Muscle layer of colon (tissue), 2 donors: Measurements from ENCODE around the gene MAPKAPK2.
"Not testable (repeated sequence)": the region's sequence is repeated elsewhere in the genome, so short reads cannot be mapped to it uniquely, and the experiment has no call there.

Source experiments
- H3K27ac ChIP-seq: one replicate; pipeline ENCODE4 v1.7.0; 2013; ENCODE audit warnings: low read depth, mild to moderate bottlenecking, low read length, moderate library complexity
- H3K27me3 ChIP-seq, 2 donors: one replicate each; pipeline ENCODE4 v1.7.0; 2013; ENCODE audit warnings: low read length in 2 of 2, mild to moderate bottlenecking in 2 of 2; ENCODE audit not compliant: insufficient read depth in 2 of 2, control insufficient read depth in 1 of 2
- H3K36me3 ChIP-seq: one replicate; pipeline ENCODE4 v1.7.0; 2013; ENCODE audit warnings: mild to moderate bottlenecking, low read length; ENCODE audit not compliant: insufficient read depth
- H3K4me1 ChIP-seq: one replicate; pipeline ENCODE4 v1.7.0; 2013; ENCODE audit warnings: mild to moderate bottlenecking, low read length; ENCODE audit not compliant: insufficient read depth
- H3K4me3 ChIP-seq, 2 donors: one replicate each; pipeline ENCODE4 v1.7.0; 2013; ENCODE audit warnings: low read length in 2 of 2, low read depth in 1 of 2, mild to moderate bottlenecking in 1 of 2, moderate library complexity in 1 of 2
- H3K9ac ChIP-seq: one replicate; pipeline ENCODE4 v1.7.0; 2013; ENCODE audit warnings: low read length
- H3K9me3 ChIP-seq: one replicate; pipeline ENCODE4 v1.7.0; 2013; ENCODE audit warnings: mild to moderate bottlenecking, low read length
- donor health status: abdominal sarcoma.
- donor health status: Adenocarcinoma of cecum.

Gene MAPKAPK2

DNA sequence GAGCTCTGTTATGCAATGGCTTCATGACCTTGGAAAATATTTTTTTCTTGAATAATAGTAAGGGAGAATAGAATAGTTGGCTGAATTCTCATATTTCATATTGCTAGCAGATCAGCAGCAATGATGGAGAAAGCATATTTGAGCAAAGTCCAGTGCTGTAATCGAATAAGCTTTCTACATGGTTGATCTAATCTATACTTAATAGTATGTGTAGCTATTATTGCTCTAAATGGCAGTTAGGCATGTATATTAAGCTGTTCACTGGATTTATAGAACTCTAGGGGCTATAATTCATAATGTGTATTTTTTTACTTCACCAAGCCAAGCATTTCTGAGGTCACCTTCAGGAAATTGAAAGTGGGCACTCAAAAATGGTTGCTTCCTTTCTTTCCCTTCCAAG, 75.9 kb downstream of the MAPKAPK2 start:
- H3K27ac ChIP-seq, result no peak overlapping the region
- no peaks in the 10 kb centered on the region for H3K27me3 ChIP-seq
- no peak overlapping the region for H3K4me3 ChIP-seq
- no peak overlapping the region for H3K9ac ChIP-seq
- no peaks in the 10 kb centered on the region for H3K36me3 ChIP-seq
- H3K4me1 ChIP-seq, result no peaks in the 10 kb centered on the region
- H3K9me3 ChIP-seq, result peaks cover 5% of the 10 kb centered on the region

DNA sequence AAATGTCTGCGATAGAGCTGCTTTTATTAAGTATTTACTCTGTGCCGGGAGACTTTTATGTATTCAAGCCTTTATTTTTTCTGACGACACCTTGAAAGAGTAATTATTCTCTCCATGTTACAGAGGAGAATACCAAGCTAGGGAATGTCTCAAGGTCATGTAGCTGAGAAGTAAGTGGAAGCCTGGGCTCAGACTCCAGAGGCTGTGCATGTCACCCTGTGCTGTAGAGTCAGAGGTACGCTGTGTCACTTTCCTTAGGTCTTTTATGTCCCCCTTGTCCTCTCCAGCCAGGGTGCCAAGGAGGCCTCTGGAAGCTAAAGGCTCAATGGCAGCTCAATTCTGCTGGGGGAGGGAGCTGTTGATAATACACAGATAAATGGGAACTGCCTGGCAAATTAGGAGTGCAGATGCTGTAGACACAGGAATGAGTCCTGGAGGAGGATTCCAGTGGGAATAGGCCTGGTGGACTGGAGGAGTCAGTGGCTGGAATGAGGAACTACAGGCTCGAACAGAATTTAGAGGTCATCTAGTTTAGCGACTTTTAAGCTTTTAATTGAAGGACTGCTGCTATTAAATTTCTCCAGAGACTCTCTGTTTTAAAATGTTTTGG, 76.6 kb downstream of the MAPKAPK2 start:
- Histone ChIP-seq H3K9ac (no peak overlapping the region), H3K4me1 (no peaks in the 10 kb centered on the region), H3K9me3 (peaks cover 5% of the 10 kb centered on the region), H3K27me3 (no peaks in the 10 kb centered on the region), H3K27ac (no peak overlapping the region), H3K4me3 (no peak overlapping the region), H3K36me3 (no peaks in the 10 kb centered on the region)

DNA sequence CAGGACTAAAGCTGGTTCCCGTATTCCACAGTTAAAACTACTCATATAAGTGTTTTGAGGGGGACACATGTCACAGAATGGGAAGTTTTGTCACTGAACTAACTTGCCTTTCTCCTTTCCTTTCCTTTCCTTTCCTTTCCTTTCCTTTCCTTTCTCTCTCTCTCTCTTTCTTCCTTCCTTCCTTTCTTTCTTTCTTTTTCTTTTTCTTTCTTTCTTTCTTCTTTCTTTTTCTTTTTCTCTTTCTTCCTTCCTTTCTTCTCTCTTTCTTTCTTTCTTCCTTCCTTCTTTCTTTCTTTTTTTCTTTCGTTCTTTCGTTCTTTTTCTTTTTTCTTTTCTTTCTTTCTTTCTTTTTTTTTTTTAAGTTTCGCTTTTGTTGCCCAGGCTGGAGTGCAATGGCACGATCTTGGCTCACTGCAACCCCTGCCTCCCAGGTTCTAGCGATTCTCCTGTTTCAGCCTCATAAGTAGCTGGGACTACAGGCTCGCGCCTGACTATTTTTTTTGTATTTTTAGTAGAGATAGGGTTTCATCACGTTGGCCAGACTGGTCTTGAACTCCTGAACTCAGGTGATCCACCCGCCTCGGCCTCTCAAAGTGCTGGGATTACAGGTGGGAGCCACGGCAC, 78.1 kb downstream of the MAPKAPK2 start:
- not testable (repeated sequence) for H3K4me3 ChIP-seq, H3K27ac ChIP-seq, H3K9ac ChIP-seq, H3K9me3 ChIP-seq, H3K27me3 ChIP-seq, H3K36me3 ChIP-seq, H3K4me1 ChIP-seq

DNA sequence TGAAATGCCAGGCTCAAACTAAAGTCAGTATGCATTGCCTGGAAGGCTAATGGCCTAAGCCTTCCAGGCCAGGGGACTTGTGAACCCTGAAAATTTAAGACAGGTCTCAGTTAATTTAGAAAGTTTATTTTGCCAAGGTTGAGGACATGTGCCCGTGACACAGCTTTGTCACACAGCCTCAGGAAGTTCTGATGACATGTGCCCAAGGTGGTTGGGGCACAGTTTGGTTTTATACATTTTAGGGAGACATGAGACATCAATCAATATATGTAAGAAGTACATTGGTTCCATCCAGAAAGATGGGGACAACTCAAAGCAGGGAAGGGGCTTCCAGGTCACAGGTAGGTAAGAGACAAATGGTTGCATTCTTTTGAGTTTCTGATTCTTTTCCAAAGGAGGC, 81.1 kb downstream of the MAPKAPK2 start:
- H3K9ac ChIP-seq, H3K27ac ChIP-seq, H3K9me3 ChIP-seq, H3K4me1 ChIP-seq, H3K27me3 ChIP-seq, H3K36me3 ChIP-seq, H3K4me3 ChIP-seq: not testable (repeated sequence)

DNA sequence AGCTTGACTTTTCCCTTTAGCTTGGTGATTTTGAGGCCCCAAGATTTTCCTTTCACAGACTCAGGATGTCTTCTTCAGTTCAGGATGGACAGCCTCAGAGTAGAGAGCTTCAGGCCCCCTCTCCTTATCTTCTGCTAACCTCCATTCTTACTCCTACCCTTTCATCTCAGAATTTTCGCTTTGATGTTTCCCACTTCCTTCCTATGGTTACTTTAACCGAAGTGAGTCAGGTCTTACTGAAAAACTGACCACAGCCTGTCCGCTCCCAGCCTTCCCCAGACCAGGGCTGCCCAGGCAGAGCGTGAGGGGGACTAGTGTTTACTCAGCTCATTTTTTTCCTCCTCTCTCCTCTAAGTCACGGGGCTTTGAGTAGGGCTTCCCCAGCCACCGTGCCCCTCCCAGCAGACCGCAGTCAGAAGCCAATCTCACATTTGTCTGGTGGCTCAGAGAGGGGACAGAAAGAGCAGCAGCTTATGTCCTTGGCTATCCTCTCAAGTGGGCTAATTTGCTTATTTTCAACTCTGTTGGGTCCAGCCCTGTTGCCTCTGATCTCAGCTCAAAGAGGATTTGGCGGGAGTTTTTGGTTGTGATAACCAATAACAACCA, 81.6 kb downstream of the MAPKAPK2 start:
- no peaks in the 10 kb centered on the region for H3K27me3 ChIP-seq

GRCh38 chr1:206768472-206769303, 84.0 kb downstream of the MAPKAPK2 start:
- Histone ChIP-seq H3K4me3 (no peak overlapping the region), H3K4me1 (no peaks in the 10 kb centered on the region), H3K27ac (no peak overlapping the region), H3K27me3 (no peaks in the 10 kb centered on the region), H3K9me3 (peaks cover 3% of the 10 kb centered on the region), H3K9ac (no peak overlapping the region), H3K36me3 (no peaks in the 10 kb centered on the region)

More for the DNA sequence above, 81.6 kb downstream of the MAPKAPK2 start:
- H3K9me3 ChIP-seq, result peaks cover 5% of the 10 kb centered on the region
- H3K4me3 ChIP-seq, result no peak overlapping the region
- H3K36me3 ChIP-seq, result no peaks in the 10 kb centered on the region
- H3K4me1 ChIP-seq, result no peaks in the 10 kb centered on the region
- no peak overlapping the region for H3K27ac ChIP-seq
- H3K9ac ChIP-seq, result no peak overlapping the region

DNA sequence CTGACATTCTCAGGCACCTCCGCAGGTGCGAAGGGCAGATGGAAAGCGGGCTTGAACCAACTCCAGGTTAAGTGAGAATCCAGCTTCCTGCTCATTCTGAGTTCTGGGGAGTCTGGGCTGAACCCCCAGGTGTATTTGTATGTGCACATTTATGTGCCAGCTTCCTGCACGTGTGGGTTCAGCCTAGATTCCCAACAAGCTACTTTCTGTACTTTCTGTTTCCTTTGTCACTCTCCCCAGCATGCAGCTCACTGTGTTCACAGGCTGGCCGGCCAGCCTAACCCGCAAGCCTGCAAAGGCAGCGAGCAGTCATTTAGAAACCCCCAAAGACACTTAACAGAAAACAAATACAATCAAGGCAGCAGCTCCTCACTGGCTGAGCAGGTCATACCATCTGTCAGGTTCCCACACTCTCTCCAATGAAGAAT, 84.6 kb downstream of the MAPKAPK2 start:
- Histone ChIP-seq H3K27me3 (no peaks in the 10 kb centered on the region), H3K36me3 (no peaks in the 10 kb centered on the region), H3K27ac (no peak overlapping the region), H3K9me3 (no peaks in the 10 kb centered on the region), H3K4me3 (no peak overlapping the region), H3K9ac (no peak overlapping the region), H3K4me1 (no peaks in the 10 kb centered on the region)

DNA sequence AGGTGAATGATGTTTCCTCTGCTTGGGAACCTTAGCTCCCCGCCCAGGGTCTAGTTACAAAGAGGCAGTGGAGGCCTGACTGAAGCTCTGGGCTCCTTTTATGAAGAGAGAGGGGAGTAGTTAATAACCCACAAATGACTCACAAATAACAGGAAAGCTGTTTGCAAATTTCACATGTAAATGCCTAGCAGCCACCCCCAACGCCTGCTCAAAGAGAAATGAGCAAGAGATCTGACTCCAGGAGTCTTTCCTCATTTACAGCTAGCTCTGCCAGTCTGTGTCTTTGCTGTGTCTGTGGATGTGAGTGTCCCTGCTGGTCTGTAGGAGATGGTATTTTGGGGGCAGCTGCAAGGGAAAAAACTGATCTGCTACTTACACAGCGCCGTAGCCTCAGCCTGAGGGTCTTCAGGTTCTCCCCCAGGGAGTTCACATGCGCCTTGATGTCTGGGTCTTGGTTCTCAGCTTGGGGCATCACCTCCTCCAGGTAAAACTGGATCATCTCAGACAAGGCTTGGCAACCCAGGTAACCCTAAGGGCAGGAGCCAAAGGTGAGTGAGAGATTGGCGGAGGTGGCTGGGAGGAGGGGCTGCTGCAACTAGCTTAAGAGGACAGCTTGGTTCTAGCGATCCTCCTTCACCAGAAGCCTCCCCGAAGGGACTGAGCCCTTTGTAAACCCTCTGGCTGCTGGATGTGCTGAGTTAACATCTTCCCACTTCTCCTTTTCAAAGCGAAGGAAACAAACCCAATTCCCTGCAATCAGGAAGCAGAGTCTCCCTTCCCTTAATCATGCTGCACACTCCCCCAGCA, 86.0 kb downstream of the MAPKAPK2 start, which contains the start of gene IL19:
IL19 (plus strand) TSS at position 243 of the 807 bp plus-strand sequence. CDS start 65,890 bp downstream, outside the sequence.
- H3K36me3 ChIP-seq, result no peaks in the 10 kb centered on the region
- H3K9ac ChIP-seq, result no peak within 1 kb of the TSS
- H3K27me3 ChIP-seq, result no peaks in the 10 kb centered on the region
- peak within 1 kb of the TSS in 1 of 2 donors; percentile 7 for H3K4me3 ChIP-seq
- H3K9me3 ChIP-seq, result no peaks in the 10 kb centered on the region
- H3K27ac ChIP-seq, result no peak within 1 kb of the TSS
- no peaks in the 10 kb centered on the region for H3K4me1 ChIP-seq

DNA sequence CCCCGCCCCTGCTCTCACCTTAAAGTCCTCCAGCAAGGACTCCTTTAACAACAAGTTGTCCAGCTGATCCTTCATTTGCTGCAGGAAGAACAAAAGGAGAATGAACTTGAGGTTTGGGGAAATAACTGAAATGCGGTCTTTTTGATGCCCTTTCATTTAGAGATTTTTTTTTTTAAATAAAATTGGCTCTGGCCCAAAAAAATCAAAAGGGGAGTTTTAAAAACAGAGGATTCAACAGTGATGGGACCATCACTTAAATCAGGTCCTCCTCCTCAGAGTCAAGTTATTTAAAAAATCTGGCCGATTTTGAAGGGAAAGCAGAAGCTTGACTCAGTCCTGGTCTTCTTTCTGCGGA, 86.6 kb downstream of the MAPKAPK2 start:
- Histone ChIP-seq H3K27ac (no peak overlapping the region), H3K27me3 (no peaks in the 10 kb centered on the region), H3K36me3 (no peaks in the 10 kb centered on the region), H3K4me1 (no peaks in the 10 kb centered on the region), H3K9ac (no peak overlapping the region), H3K9me3 (no peaks in the 10 kb centered on the region), H3K4me3 (no peak overlapping the region)

DNA sequence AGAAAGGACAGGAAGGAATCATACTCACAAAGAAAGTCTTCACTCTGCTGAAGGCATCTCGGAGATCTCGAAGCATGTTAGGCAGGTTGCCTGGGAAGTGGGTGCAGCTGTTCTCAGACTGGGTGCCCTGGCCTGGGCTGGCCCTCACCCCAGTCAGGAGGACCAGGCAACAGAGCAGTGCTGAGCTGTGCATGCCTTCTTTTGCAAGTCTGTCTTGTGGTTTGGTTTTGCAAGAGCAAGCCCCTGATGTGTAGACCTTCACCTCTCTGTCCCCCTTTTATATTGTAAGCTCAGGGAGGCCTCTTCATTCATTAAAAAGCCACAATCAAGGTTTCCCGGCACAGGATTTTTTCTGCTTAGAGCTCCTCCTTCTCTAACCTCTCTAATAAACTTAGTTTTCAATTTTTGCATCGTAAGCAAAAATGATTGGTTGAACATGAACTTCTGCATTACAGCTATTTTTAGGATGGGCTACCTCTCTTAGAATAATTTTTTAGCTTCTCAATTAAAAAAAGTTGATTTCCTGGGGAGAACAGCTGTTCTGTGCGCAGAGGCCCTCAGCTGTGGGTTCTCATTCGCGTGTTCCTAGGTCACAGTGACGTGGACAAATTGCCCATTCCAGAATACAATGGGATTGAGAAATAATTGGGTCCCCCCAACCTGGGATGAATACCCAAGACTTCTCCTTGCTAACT, 87.7 kb downstream of the MAPKAPK2 start, which contains the start of gene IL10:
IL10 (minus strand) TSS at position 252 of the 695 bp plus-strand sequence; CDS start at position 193, 59 bp downstream.
- Histone ChIP-seq H3K9me3 (no peaks in the 10 kb centered on the region), H3K4me3 (no peak within 1 kb of the TSS), H3K36me3 (no peaks in the 10 kb centered on the region), H3K4me1 (no peaks in the 10 kb centered on the region), H3K27ac (no peak within 1 kb of the TSS), H3K27me3 (no peaks in the 10 kb centered on the region), H3K9ac (no peak within 1 kb of the TSS)
